Measurements from ENCODE around the gene RYR2.
"Not testable (repeated sequence)": the region's sequence is repeated elsewhere in the genome, so short reads cannot be mapped to it uniquely, and the experiment has no call there.

The RYR2 gene

DNA sequence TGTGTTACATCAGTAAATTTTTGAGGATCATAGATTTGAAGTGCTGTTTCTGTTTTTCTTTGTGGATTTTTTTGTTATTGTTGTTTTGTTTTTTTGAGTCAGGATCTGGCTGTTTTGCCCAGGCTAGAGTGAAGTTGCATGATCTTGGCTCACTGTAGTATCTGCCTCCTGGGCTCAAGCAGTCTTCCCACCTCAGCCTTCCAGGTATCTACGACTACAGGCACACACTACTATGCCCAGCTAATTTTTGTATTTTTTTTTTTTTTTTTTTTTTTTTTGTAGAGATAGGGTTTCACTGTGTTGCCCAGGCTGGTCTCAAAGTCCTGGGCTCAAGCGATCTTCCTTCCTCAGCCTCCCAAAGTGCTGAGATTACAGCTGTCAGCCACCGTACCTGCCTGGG lies 236.0 kb downstream of the RYR2 start:
- DNase-seq, result not testable (repeated sequence)

GRCh38 chr1:237279629-237280028 lies 237.6 kb downstream of the RYR2 start:
- DNase-seq, result no peak

GRCh38 chr1:237281481-237281880 lies 239.5 kb downstream of the RYR2 start:
- no peak for DNase-seq

- DNase-seq, result no peak
These were observed 240.3 kb downstream of the RYR2 start for GRCh38 chr1:237282208-237282783.

GRCh38 chr1:237287876-237288521 lies 246.0 kb downstream of the RYR2 start:
- DNase-seq, result no peak

DNA sequence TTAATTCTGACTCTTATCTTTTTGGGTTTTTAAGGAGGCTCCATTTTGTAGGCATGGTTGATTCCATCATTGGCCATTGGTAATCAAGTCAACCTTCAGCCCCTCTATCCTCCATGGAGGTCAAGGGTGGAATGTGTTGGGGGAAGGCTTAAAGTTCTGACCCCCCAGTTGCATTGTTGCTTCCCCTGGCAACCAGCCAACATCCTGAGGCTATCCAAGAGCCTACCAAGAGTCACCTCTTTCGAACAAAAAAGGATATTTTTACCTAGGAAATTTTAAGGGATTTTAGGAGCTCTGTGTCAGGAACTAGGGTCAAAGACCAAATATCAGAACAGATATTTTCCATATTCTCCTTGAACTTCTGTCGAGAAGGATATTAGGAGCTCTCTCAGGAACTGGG lies 251.8 kb downstream of the RYR2 start:
- DNase-seq, result no peak

DNA sequence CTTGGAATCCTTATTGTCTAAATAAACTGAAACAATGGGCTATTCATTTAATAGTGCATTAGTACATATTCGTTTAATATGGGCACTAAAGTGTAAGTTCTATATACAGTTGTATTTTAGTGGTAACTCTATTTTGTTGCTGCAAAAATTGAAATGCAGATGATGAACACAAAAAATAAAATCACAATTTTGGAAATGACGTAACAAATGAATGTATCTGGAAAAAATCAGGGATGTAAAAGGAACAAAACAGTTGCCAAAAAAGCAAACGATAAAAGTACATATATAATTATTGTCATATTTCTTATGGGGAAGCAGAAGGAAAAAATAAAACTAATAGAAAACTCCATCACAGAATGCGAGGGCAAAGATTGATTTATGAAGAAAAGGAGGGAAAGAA lies 254.9 kb downstream of the RYR2 start:
- DNase-seq, result no peak

DNA sequence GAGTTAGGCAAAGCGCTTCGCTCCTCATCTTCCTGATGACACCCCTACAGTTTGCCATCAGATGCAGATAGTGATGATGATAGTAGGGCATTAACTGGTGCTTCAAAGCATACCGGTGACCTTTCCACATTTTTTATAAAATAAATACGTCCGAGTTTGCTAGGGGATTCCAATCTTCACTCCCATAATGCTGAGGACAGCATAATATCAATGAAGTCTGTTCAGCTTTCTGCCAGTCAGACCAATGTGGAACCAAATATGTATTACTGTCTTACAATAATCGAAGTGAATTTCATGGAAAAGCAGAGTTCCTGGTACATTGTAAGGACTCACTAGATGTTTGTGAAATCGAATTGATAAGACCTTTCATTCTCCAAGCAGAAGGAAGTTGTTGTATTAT lies 258.7 kb downstream of the RYR2 start:
- no peak for DNase-seq

GRCh38 chr1:237303929-237304328 lies 261.9 kb downstream of the RYR2 start:
- DNase-seq, result no peak

DNA sequence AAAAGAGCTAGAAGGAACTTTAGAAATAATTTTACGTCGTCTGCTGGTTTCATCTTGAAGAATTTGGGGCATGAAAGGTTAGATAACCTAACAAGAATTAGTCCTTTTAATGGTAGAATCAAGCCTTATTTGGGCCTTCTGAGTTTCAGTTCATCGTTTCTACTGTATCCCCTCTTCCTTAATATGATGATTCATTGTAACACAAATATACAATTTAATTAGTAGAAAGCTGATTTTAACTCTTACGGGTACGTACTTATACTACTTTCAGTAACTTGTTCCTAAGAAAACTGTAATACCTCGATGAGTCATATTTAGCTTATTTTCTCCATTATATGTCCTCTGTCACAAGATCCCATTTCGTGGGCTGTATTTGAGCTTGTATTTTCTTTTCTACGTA lies 264.7 kb downstream of the RYR2 start:
- DNase-seq, result no peak

DNA sequence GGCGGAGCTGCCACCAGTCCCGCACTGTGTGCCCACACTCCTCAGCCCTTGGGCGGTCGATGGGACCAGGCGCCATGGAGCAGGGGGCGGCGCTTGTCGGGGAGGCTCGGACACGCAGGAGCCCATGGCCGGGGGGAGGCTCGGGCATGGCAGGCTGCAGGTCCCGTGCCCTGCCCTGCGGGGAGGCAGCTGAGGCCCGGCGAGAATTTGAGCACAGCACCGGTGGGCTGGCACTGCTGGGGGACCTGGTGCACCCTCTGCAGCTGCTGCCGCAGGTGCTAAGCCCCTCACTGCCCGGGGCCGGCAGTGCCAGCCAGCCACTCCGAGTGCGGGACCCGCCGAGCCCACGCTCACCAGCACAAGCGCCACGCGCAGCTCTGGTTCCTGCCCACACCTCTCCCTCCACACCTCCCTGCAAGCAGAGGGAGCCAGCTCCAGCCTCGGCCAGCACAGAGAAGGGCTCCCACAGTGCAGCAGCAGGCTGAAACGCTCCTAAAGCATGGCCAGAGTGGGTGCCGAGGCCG lies 267.7 kb downstream of the RYR2 start:
- no peak for DNase-seq

DNA sequence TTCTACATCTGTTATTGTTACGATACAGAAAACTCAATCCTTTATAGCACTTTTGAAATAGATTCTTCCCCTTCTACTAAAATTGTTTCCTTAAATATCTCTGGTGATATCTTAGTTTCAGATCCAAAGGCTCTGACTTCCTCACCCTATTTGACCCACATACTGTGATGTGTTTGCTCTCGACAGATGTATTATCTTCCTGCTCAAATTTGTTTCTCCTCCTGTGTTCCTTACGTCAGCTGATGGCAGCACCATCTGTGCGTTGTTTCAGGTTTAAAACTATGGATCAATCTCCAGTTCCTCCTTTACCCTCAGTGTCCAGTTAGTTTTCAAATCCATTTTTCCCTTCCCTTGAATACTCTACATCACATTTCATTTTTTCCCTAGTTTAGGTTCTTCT lies 274.4 kb downstream of the RYR2 start:
- no peak for DNase-seq

DNA sequence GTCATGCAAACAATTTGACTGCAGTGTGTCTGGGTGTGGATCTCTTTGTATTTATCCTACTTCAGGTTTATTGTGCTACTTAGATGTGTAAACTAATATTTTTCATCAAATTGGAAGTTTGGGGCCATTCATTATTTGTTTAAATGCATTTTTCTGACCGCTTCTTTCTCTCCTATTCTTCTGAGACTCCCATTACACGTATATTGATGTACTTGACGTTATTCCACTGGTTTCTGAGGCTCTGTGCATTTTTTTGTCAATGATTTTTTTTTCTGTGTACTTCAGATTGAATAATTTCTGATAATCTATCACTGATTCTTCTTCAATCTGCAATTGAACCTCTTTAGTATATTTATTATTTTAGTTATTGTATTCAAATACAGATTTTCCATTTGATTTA lies 276.8 kb downstream of the RYR2 start:
- no peak for DNase-seq

DNA sequence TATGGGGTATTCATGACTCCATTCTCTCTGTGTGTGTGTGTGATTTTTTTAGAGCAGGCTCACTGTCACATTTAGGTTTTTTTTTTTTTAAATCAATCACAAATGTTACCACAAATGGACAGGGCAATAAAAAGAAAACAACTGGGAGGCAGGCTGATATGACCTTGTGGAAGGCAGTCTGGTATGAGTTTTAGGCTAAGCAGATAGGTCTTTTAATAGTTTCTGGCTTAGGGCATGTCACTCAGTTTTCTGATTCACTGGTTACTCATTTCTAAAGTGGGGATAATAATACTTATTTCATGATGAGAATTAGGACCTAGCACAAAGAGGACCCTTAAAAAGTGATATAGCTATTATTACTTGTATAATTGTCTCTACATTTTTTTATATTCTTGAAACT lies 278.9 kb downstream of the RYR2 start:
- DNase-seq, result no peak

GRCh38 chr1:237324226-237324625 lies 282.2 kb downstream of the RYR2 start:
- DNase-seq, result no peak

- DNase-seq, result no peak
These were observed 285.1 kb downstream of the RYR2 start for GRCh38 chr1:237327061-237327460.

DNA sequence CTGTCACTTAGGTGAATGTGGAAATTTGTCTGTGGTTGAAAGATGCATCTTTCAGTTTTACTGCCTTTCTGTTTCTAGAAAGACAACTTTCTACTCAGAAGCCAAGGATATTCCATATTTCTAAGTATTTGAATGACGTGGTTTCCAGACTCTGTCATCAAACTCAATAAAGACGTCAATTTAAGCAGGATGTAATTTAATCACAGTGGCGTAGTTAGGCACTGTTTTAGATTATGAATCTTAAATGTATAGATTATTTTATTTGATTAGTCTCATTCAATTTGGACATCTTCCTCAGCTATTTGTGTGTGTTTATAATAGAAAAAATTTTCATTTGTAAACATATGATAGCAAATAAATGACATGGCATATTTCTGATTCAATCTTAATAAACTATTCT lies 298.9 kb downstream of the RYR2 start:
- no peak for DNase-seq

GRCh38 chr1:237341391-237341790 lies 299.4 kb downstream of the RYR2 start:
- DNase-seq, result no peak

DNA sequence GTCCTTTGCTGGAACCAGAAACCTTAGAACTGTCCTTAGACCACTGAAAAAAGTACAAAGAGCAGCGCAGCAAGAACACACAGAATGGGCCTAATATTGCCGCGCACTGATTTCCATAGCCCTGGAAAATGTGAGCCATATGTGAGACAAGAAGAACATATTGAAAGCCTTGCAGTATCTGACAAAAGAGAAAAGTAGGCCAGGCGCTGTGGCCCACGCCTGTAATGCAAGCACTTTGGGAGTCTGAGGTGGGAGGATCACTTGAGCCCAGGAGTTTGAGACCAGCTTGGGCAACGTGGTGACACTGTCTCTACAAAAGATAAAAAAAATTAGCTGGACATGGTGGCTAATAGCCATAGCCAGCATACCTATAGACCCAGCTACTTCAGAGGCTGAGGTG lies 300.7 kb downstream of the RYR2 start:
- no peak for DNase-seq

DNA sequence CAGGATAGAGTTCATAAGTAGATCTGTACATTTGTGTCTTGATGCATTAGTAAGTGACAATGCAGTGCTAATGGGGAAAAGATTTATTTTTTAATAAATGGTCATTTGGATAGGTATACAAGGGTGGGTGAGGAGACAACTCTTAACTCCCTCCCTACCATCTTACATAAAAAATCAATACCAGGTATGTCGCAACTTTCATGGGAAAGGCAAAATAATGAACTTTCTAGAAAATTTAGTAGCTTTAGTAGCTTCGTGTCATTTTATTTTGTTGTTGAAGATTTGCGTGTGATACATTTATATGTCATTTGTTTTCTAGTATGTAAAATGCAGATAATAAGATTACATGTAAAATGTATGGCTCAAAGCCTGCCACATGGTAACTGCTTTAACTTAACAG lies 310.8 kb downstream of the RYR2 start:
- no peak for DNase-seq

GRCh38 chr1:237353918-237354317 lies 311.9 kb downstream of the RYR2 start:
- no peak for DNase-seq

DNA sequence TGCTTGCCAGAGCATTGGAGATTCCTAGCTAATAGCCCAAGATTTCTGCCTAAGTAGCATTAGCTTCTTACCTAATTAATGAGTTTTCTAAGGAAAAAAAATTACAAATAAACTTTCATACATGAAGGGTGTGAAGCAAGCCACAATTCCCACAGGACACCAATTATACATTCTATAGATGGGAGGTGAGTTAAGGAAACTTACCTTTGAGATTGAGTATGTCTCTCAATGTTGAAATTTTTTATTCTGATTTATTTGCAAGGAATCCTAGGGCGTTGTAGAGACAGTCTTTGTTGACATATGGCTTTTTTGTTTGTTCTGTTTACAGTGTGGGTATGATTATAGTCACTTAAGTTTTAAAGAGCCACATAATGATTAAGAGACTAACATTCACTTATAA lies 313.0 kb downstream of the RYR2 start:
- no peak for DNase-seq

GRCh38 chr1:237358555-237358954 lies 316.6 kb downstream of the RYR2 start:
- DNase-seq, result no peak

DNA sequence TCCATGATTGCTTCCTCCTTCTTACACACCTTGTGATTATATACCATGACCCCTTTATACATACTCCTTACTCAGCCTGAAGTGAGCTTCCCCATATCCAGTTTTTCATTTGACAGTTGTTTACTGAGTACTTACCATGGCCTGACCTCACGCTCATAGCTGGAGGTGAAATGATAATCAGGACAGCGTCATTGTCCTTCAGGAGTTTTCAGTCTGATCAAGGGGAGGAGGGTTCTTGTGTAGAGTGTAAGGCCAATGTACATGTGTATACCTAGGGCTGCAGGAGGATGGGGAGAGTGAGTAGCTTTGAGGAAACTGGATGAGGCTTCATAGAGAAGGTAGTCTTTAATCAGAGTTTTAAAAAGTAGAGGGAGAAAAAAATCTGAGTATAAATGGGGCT lies 325.8 kb downstream of the RYR2 start:
- no peak for DNase-seq

- DNase-seq, result not testable (repeated sequence)
These were observed 329.5 kb downstream of the RYR2 start for GRCh38 chr1:237371477-237371876.

Measured in activated T-cell treated with anti-CD3 and anti-CD28 coated beads, Interleukin-2, amount 50 U/mL, for 48 hours (primary cell).